HUES48 (cell line): ENCODE data around the gene COLGALT1.

ENCODE experiments used
- H3K27ac ChIP-seq: one replicate; pipeline ENCODE4 v1.7.0; 2013; ENCODE audit warnings: low read depth, low read length, inconsistent platforms
- H3K27me3 ChIP-seq: 2 replicates; pipeline ENCODE4 v1.6.1; 2013; ENCODE audit warnings: mild to moderate bottlenecking, low read length; ENCODE audit not compliant: control insufficient read depth, insufficient read depth
- H3K36me3 ChIP-seq: 2 replicates; pipeline ENCODE4 v1.6.1; 2013; ENCODE audit warnings: low read length; ENCODE audit not compliant: control insufficient read depth, insufficient read depth
- H3K4me1 ChIP-seq: 2 replicates; pipeline ENCODE4 v1.6.1; 2013; ENCODE audit warnings: mild to moderate bottlenecking, low read length; ENCODE audit not compliant: control insufficient read depth, insufficient read depth
- H3K4me3 ChIP-seq: 2 replicates; pipeline ENCODE4 v1.5.1; 2013; ENCODE audit warnings: mild to moderate bottlenecking, low read depth, low read length
- H3K9ac ChIP-seq: 2 replicates; pipeline ENCODE4 v1.6.1; 2013; ENCODE audit warnings: mild to moderate bottlenecking, low read depth, low read length, moderate library complexity
- H3K9me3 ChIP-seq: 2 replicates; pipeline ENCODE4 v1.6.1; 2013; ENCODE audit warnings: low read length; ENCODE audit not compliant: control insufficient read depth, insufficient read depth

COLGALT1 gene

GRCh38 chr19:17534767-17535166, 20.7 kb upstream of the COLGALT1 start:
- no peaks in the 10 kb centered on the region for H3K36me3 ChIP-seq
- H3K9me3 ChIP-seq, result no peaks in the 10 kb centered on the region
- no peak overlapping the region for H3K27ac ChIP-seq
- H3K27me3 ChIP-seq, result no peaks in the 10 kb centered on the region
- no peak overlapping the region for H3K4me3 ChIP-seq
- H3K9ac ChIP-seq, result no peak overlapping the region
- peaks cover 5% of the 10 kb centered on the region for H3K4me1 ChIP-seq

GRCh38 chr19:17536955-17537354, 18.5 kb upstream of the COLGALT1 start:
- Histone ChIP-seq H3K27ac (no peak overlapping the region), H3K9me3 (no peaks in the 10 kb centered on the region), H3K36me3 (no peaks in the 10 kb centered on the region)

GRCh38 chr19:17538684-17539237, 16.7 kb upstream of the COLGALT1 start:
- Histone ChIP-seq H3K9me3 (no peaks in the 10 kb centered on the region), H3K4me1 (no peaks in the 10 kb centered on the region), H3K9ac (no peak overlapping the region; the same call in 1 of the 2 replicates), H3K27ac (no peak overlapping the region), H3K4me3 (peak overlapping the region; percentile 73), H3K27me3 (no peaks in the 10 kb centered on the region), H3K36me3 (no peaks in the 10 kb centered on the region)

More at GRCh38 chr19:17536955-17537354, 18.5 kb upstream of the COLGALT1 start:
- Histone ChIP-seq H3K9ac (no peak overlapping the region), H3K4me1 (no peaks in the 10 kb centered on the region), H3K27me3 (no peaks in the 10 kb centered on the region), H3K4me3 (no peak overlapping the region)

GRCh38 chr19:17539238-17540117, 16.0 kb upstream of the COLGALT1 start:
- peak overlapping the region; percentile 73 for H3K4me3 ChIP-seq
- peak overlapping the region; percentile 48; the same call in 1 of the 2 replicates for H3K9ac ChIP-seq
- peak overlapping the region; percentile 65 for H3K27ac ChIP-seq
- no peaks in the 10 kb centered on the region for H3K9me3 ChIP-seq
- H3K36me3 ChIP-seq, result no peaks in the 10 kb centered on the region
- no peaks in the 10 kb centered on the region for H3K27me3 ChIP-seq
- no peaks in the 10 kb centered on the region for H3K4me1 ChIP-seq

GRCh38 chr19:17540174-17540573, 15.3 kb upstream of the COLGALT1 start:
- Histone ChIP-seq H3K36me3 (no peaks in the 10 kb centered on the region), H3K4me1 (no peaks in the 10 kb centered on the region), H3K9me3 (no peaks in the 10 kb centered on the region), H3K27ac (no peak overlapping the region), H3K27me3 (no peaks in the 10 kb centered on the region), H3K9ac (no peak overlapping the region), H3K4me3 (no peak overlapping the region)

- H3K9me3 ChIP-seq, result no peaks in the 10 kb centered on the region
- H3K4me3 ChIP-seq, result no peak overlapping the region
- H3K4me1 ChIP-seq, result no peaks in the 10 kb centered on the region
- no peak overlapping the region for H3K27ac ChIP-seq
- H3K27me3 ChIP-seq, result no peaks in the 10 kb centered on the region
- H3K36me3 ChIP-seq, result no peaks in the 10 kb centered on the region
- H3K9ac ChIP-seq, result no peak overlapping the region
Measured at GRCh38 chr19:17541184-17541759, 14.2 kb upstream of the COLGALT1 start.

GRCh38 chr19:17542042-17542441, 13.4 kb upstream of the COLGALT1 start:
- Histone ChIP-seq H3K27me3 (no peaks in the 10 kb centered on the region), H3K36me3 (no peaks in the 10 kb centered on the region), H3K4me1 (no peaks in the 10 kb centered on the region), H3K27ac (no peak overlapping the region), H3K4me3 (no peak overlapping the region), H3K9ac (no peak overlapping the region), H3K9me3 (no peaks in the 10 kb centered on the region)

- Histone ChIP-seq H3K27me3 (no peaks in the 10 kb centered on the region), H3K4me3 (no peak overlapping the region), H3K27ac (no peak overlapping the region), H3K9ac (no peak overlapping the region), H3K4me1 (no peaks in the 10 kb centered on the region), H3K36me3 (no peaks in the 10 kb centered on the region), H3K9me3 (no peaks in the 10 kb centered on the region)
Measured at GRCh38 chr19:17542793-17543582, 12.5 kb upstream of the COLGALT1 start.

- no peak overlapping the region for H3K9ac ChIP-seq
- H3K9me3 ChIP-seq, result no peaks in the 10 kb centered on the region
- no peak overlapping the region for H3K4me3 ChIP-seq
- H3K4me1 ChIP-seq, result no peaks in the 10 kb centered on the region
- H3K36me3 ChIP-seq, result no peaks in the 10 kb centered on the region
- no peaks in the 10 kb centered on the region for H3K27me3 ChIP-seq
- H3K27ac ChIP-seq, result no peak overlapping the region
Measured at GRCh38 chr19:17543986-17544385, 11.5 kb upstream of the COLGALT1 start.

- Histone ChIP-seq H3K9me3 (no peaks in the 10 kb centered on the region), H3K9ac (no peak overlapping the region), H3K4me3 (no peak overlapping the region), H3K27ac (no peak overlapping the region), H3K36me3 (no peaks in the 10 kb centered on the region), H3K4me1 (no peaks in the 10 kb centered on the region), H3K27me3 (no peaks in the 10 kb centered on the region)
Measured at GRCh38 chr19:17544418-17544817, 11.0 kb upstream of the COLGALT1 start.
